ENCODE measurements around the gene FRMD7.

Gene FRMD7

DNA sequence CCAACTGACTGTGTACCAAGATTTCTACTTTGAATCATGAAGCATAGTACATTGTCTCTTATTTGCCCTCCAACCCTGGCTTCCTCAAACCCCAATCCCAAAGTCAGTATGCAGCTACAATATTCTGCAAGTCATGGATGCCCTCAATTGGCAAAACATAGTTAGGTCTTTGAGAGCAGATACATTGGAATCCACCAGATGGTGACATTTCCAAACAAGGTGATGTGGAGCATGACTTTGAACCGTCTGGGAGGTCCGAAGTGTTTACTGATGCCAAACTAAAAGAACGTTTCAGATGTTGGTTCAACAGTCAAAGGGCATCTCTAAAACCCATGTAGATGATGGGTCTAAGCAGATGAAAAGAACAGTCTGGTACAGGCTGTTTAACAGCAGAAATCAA lies 43.7 kb upstream of the FRMD7 start:
- Histone ChIP-seq H4K20me1 (ENCODE audit: insufficient read depth, low read length, poor library complexity, severe bottlenecking) (no peaks in the 10 kb centered on the region), H3K4me1 (ENCODE audit: insufficient read depth, low read length, poor library complexity, severe bottlenecking) (no peaks in the 10 kb centered on the region), H3F3A (ENCODE audit: low read depth) (no peaks in the 10 kb centered on the region), H3K36me3 (ENCODE audit: insufficient read depth, low read length) (no peaks in the 10 kb centered on the region), H3K4me2 (ENCODE audit: low read depth, low read length, poor library complexity, severe bottlenecking) (no peak overlapping the region), H3K9me2 (replicated peaks; ENCODE audit: low read depth, low read length) (no peaks in the 10 kb centered on the region), H3K4me3 (ENCODE audit: low read length, poor library complexity, severe bottlenecking) (no peak overlapping the region), H3K9ac (ENCODE audit: low read depth, low read length, poor library complexity, severe bottlenecking) (no peak overlapping the region), H3K27me3 (ENCODE audit: insufficient read depth, low read length, poor library complexity, severe bottlenecking) (no peaks in the 10 kb centered on the region), H3K9me3 (ENCODE audit: insufficient read depth, low read depth, low read length) (no peaks in the 10 kb centered on the region), H2AFZ (ENCODE audit: low read length) (no peak overlapping the region), H3K79me2 (ENCODE audit: insufficient read depth, low read length) (no peaks in the 10 kb centered on the region)
- peak; percentile 41 for TF ChIP-seq CTCF (conservative IDR thresholded peaks at IDR 0.05; ENCODE audit: low read length)
- TF ChIP-seq EZH2phosphoT487 (IDR thresholded peaks at IDR 0.05; ENCODE audit: borderline replicate concordance), result no peak

DNA sequence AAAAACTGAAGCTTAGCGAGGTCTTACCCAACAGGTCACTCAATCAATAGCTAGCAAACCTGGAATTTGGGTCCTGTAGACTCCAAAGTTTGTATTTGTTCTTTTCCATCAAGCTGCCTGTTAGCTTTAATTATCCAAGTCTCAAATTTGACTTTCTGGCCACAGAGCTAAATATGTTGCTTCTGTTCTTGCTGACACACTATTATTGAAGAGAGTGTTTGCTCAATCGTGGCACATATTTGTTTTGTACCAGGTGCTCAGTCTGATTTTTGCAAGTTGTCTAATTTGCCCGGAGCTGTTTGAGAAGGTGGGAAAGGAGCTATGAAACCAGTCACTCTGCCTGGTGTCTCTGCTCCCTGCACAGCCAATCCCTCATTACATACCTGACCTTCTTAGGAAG lies 41.7 kb upstream of the FRMD7 start:
- no peaks in the 10 kb centered on the region for H4K20me1 ChIP-seq (ENCODE audit: insufficient read depth, low read length, poor library complexity, severe bottlenecking)
- no peaks in the 10 kb centered on the region for H3K9me2 ChIP-seq (replicated peaks; ENCODE audit: low read depth, low read length)
- no peaks in the 10 kb centered on the region for H3K4me1 ChIP-seq (ENCODE audit: insufficient read depth, low read length, poor library complexity, severe bottlenecking)
- no peaks in the 10 kb centered on the region for H3K79me2 ChIP-seq (ENCODE audit: insufficient read depth, low read length)
- no peak overlapping the region for H3K4me3 ChIP-seq (ENCODE audit: low read length, poor library complexity, severe bottlenecking)
- H3K9ac ChIP-seq (ENCODE audit: low read depth, low read length, poor library complexity, severe bottlenecking), result no peak overlapping the region
- H2AFZ ChIP-seq (ENCODE audit: low read length), result no peak overlapping the region
- no peaks in the 10 kb centered on the region for H3K36me3 ChIP-seq (ENCODE audit: insufficient read depth, low read length)
- no peaks in the 10 kb centered on the region for H3K9me3 ChIP-seq (ENCODE audit: insufficient read depth, low read depth, low read length)
- H3K4me2 ChIP-seq (ENCODE audit: low read depth, low read length, poor library complexity, severe bottlenecking), result no peak overlapping the region
- no peaks in the 10 kb centered on the region for H3K27me3 ChIP-seq (ENCODE audit: insufficient read depth, low read length, poor library complexity, severe bottlenecking)
- no peaks in the 10 kb centered on the region for H3F3A ChIP-seq (ENCODE audit: low read depth)
- no peak for TF ChIP-seq EZH2phosphoT487 (IDR thresholded peaks at IDR 0.05; ENCODE audit: borderline replicate concordance)
- no peak for TF ChIP-seq CTCF (conservative IDR thresholded peaks at IDR 0.05; ENCODE audit: low read length)

DNA sequence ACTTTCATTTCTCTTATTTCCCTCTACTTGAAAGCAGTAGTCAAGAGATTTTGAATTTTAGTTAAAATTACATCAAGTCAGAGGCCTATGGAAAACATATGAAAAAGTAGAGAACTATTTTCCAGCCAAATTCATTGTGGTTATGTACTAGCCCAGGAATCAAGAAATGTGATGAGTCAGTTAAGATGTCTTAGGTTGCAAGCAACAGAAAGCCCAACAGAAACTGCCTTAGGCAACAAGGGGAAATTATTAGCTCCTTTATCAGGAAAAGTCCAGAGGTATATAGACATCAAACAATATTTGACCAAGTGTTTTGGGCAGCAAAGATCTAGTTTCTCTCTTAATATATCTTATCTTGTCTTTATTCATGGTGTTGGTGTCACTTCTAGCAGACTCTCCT lies 37.8 kb upstream of the FRMD7 start:
- H3K9me3 ChIP-seq (ENCODE audit: insufficient read depth, low read depth, low read length), result no peaks in the 10 kb centered on the region
- no peak overlapping the region for H3K4me2 ChIP-seq (ENCODE audit: low read depth, low read length, poor library complexity, severe bottlenecking)
- H3K36me3 ChIP-seq (ENCODE audit: insufficient read depth, low read length), result no peaks in the 10 kb centered on the region
- H3K9ac ChIP-seq (ENCODE audit: low read depth, low read length, poor library complexity, severe bottlenecking), result no peak overlapping the region
- H4K20me1 ChIP-seq (ENCODE audit: insufficient read depth, low read length, poor library complexity, severe bottlenecking), result no peaks in the 10 kb centered on the region
- TF ChIP-seq CTCF (conservative IDR thresholded peaks at IDR 0.05; ENCODE audit: low read length) (no peak), EZH2phosphoT487 (IDR thresholded peaks at IDR 0.05; ENCODE audit: borderline replicate concordance) (no peak)
- no peaks in the 10 kb centered on the region for H3K27me3 ChIP-seq (ENCODE audit: insufficient read depth, low read length, poor library complexity, severe bottlenecking)
- H2AFZ ChIP-seq (ENCODE audit: low read length), result no peak overlapping the region
- H3K4me1 ChIP-seq (ENCODE audit: insufficient read depth, low read length, poor library complexity, severe bottlenecking), result no peaks in the 10 kb centered on the region
- no peak overlapping the region for H3K4me3 ChIP-seq (ENCODE audit: low read length, poor library complexity, severe bottlenecking)
- H3K79me2 ChIP-seq (ENCODE audit: insufficient read depth, low read length), result no peaks in the 10 kb centered on the region
- no peaks in the 10 kb centered on the region for H3K9me2 ChIP-seq (replicated peaks; ENCODE audit: low read depth, low read length)
- no peaks in the 10 kb centered on the region for H3F3A ChIP-seq (ENCODE audit: low read depth)
